ENCODE results near the gene ZNF346. TPM values are rescaled to one million over a fixed set of nuclear protein-coding genes. Genes with fewer than 3 reads are reported as not detected.

The ZNF346 gene
- total RNA-seq, 3 donors from 2014 or later (not counting 1 experiment from before 2014, with no cell fraction given), result 20.2 to 27.9 (median 21.6) TPM

GRCh38 chr5:177086654-177087397 is 64.3 kb downstream of the ZNF346 start, which contains the start of gene FGFR4:
Gene FGFR4 (plus strand): TSS chr5:177086915. CDS start chr5:177089603, 2,688 bp downstream.
- H3K4me1 Mint-ChIP-seq, result peaks cover 13 to 15% of the 10 kb centered on the region in 2 donors
- peak; percentile 84 to 86 (median 86) for ATAC-seq

GRCh38 chr5:177087398-177088005 is 65.0 kb downstream of the ZNF346 start:
- Mint-ChIP-seq H3K27me3 (ENCODE audit: low read depth in 2 of 2) (peaks cover 8 to 13% of the 10 kb centered on the region in 2 donors), H3K27ac (no peak overlapping the region), H3K4me1 (peaks cover 13 to 15% of the 10 kb centered on the region in 2 donors), H3K36me3 (no peaks in the 10 kb centered on the region), H3K9me3 (no peaks in the 10 kb centered on the region), H3K4me3 (no peak overlapping the region)
- TF ChIP-seq CTCF (IDR thresholded peaks at IDR 0.05), result no peak
- Histone ChIP-seq H3K4me3 (ENCODE audit: low read length) (peak overlapping the region; percentile 17), H3K36me3 (ENCODE audit: control insufficient read depth, insufficient read depth, low read length) (no peaks in the 10 kb centered on the region), H3K27me3 (ENCODE audit: control insufficient read depth, insufficient read depth, low read length) (peaks cover 5% of the 10 kb centered on the region), H3K9me3 (ENCODE audit: control insufficient read depth, insufficient read depth, low read length) (no peaks in the 10 kb centered on the region), H3K27ac (ENCODE audit: low read length) (no peak overlapping the region), H3K4me1 (ENCODE audit: control insufficient read depth, insufficient read depth, low read length) (peaks cover 9% of the 10 kb centered on the region)
- DNase-seq (no peak), ATAC-seq (no peak)
- intact Hi-C loops (cut with micrococcal nuclease), result no loop called here
- WGBS (ENCODE audit: insufficient coverage), result 30% methylated on average over 21 of the region's 23 CpGs

More at GRCh38 chr5:177086654-177087397, 64.3 kb downstream of the ZNF346 start, which contains the start of gene FGFR4:
- intact Hi-C loops (cut with micrococcal nuclease), result no loop called here
- Histone ChIP-seq H3K9me3 (ENCODE audit: control insufficient read depth, insufficient read depth, low read length) (no peaks in the 10 kb centered on the region), H3K4me1 (ENCODE audit: control insufficient read depth, insufficient read depth, low read length) (peaks cover 9% of the 10 kb centered on the region), H3K27ac (ENCODE audit: low read length) (no peak within 1 kb of the TSS), H3K36me3 (ENCODE audit: control insufficient read depth, insufficient read depth, low read length) (no peaks in the 10 kb centered on the region), H3K27me3 (ENCODE audit: control insufficient read depth, insufficient read depth, low read length) (peaks cover 5% of the 10 kb centered on the region), H3K4me3 (ENCODE audit: low read length) (peak within 1 kb of the TSS; percentile 17)
- H3K27ac Mint-ChIP-seq, result peak within 1 kb of the TSS; percentile 39 to 67
- H3K9me3 Mint-ChIP-seq, result no peaks in the 10 kb centered on the region
- no peaks in the 10 kb centered on the region for H3K36me3 Mint-ChIP-seq
- TF ChIP-seq CTCF (IDR thresholded peaks at IDR 0.05), result peak; percentile 79
- H3K4me3 Mint-ChIP-seq, result peak within 1 kb of the TSS; percentile 76
- H3K27me3 Mint-ChIP-seq (ENCODE audit: low read depth in 2 of 2), result peaks cover 8 to 13% of the 10 kb centered on the region in 2 donors
- DNase-seq, result peak; percentile 69 to 82
- WGBS (ENCODE audit: insufficient coverage), result 2% methylated on average over 56 of the region's 68 CpGs

- Histone ChIP-seq H3K4me3 (ENCODE audit: low read length) (no peak overlapping the region), H3K4me1 (ENCODE audit: control insufficient read depth, insufficient read depth, low read length) (peaks cover 9% of the 10 kb centered on the region), H3K9me3 (ENCODE audit: control insufficient read depth, insufficient read depth, low read length) (no peaks in the 10 kb centered on the region), H3K27ac (ENCODE audit: low read length) (no peak overlapping the region), H3K36me3 (ENCODE audit: control insufficient read depth, insufficient read depth, low read length) (no peaks in the 10 kb centered on the region), H3K27me3 (ENCODE audit: control insufficient read depth, insufficient read depth, low read length) (peaks cover 5% of the 10 kb centered on the region)
- ATAC-seq, result no peak
- Mint-ChIP-seq H3K36me3 (no peaks in the 10 kb centered on the region), H3K27ac (no peak overlapping the region), H3K4me1 (peaks cover 13 to 15% of the 10 kb centered on the region in 2 donors), H3K27me3 (ENCODE audit: low read depth in 2 of 2) (peaks cover 8 to 10% of the 10 kb centered on the region in 2 donors), H3K9me3 (no peaks in the 10 kb centered on the region), H3K4me3 (no peak overlapping the region)
- WGBS (ENCODE audit: insufficient coverage), result 65% methylated on average over 5 of the region's 5 CpGs
- DNase-seq, result no peak
- intact Hi-C loops (cut with micrococcal nuclease), result no loop called here
- no peak for TF ChIP-seq CTCF (IDR thresholded peaks at IDR 0.05)
These were observed 66.6 kb downstream of the ZNF346 start for GRCh38 chr5:177089127-177089526.

Data from natural killer cell (primary cell).